MCF 10A (cell line): ENCODE results near the gene BECN2. TPM values are rescaled to one million over a fixed set of nuclear protein-coding genes. Genes with fewer than 3 reads are reported as not detected.

Experiments used
- BruUV-seq: library from RNA; stranded (reverse); fragments of 400-500 nt; replicated peaks from 2 replicates; lab custom pipeline; 2021; lab: Mats Ljungman, UMichigan
- CTCF ChIA-PET: fragments of 300-600 bp; sonication (Branson Sonifier 250); formaldehyde crosslinking; extraction: SDS; loops from one replicate; lab custom pipeline; 2021; ENCODE audit warnings: antibody characterized with exemption, inconsistent platforms; lab: Yijun Ruan, JAX
- POLR2A ChIA-PET: fragments of 300-600, 350-650 bp; sonication (Branson Sonifier 250); formaldehyde crosslinking; extraction: SDS; loops from one replicate; lab custom pipeline; 2020; ENCODE audit warnings: antibody characterized with exemption, inconsistent platforms; lab: Yijun Ruan, JAX
- DNase-seq: peaks from one replicate; pipeline ENCODE4 v3.0.0-alpha.2; 2018; ENCODE audit not compliant: unreplicated experiment
- H3K27ac Mint-ChIP-seq: one replicate; pipeline ENCODE4 v1.8.0; 2022; ENCODE audit warnings: mild to moderate bottlenecking, low read depth, mixed read lengths; ENCODE audit not compliant: unreplicated experiment
- H3K27me3 Mint-ChIP-seq: one replicate; pipeline ENCODE4 v1.8.0; 2022; ENCODE audit warnings: mixed read lengths; ENCODE audit not compliant: insufficient read depth, unreplicated experiment
- H3K36me3 Mint-ChIP-seq: one replicate; pipeline ENCODE4 v1.8.0; 2022; ENCODE audit warnings: mild to moderate bottlenecking, moderate library complexity, mixed read lengths; ENCODE audit not compliant: insufficient read depth, unreplicated experiment
- H3K4me1 Mint-ChIP-seq: one replicate; pipeline ENCODE4 v1.8.0; 2022; ENCODE audit warnings: mixed read lengths; ENCODE audit not compliant: insufficient read depth, unreplicated experiment
- H3K4me3 Mint-ChIP-seq: one replicate; pipeline ENCODE4 v1.8.0; 2022; ENCODE audit warnings: mild to moderate bottlenecking, moderate library complexity, mixed read lengths; ENCODE audit not compliant: unreplicated experiment
- H3K9me3 Mint-ChIP-seq: one replicate; pipeline ENCODE4 v1.8.0; 2022; ENCODE audit warnings: mixed read lengths; ENCODE audit not compliant: unreplicated experiment
- CTCF ChIP-seq: fragments of 200-600 bp; IDR thresholded peaks from one replicate; pipeline ENCODE4 v1.8.0; 2022; ENCODE audit warnings: antibody characterized with exemption, mild to moderate bottlenecking; ENCODE audit not compliant: unreplicated experiment
- intact Hi-C: fragments of 100-400 bp; cut with micrococcal nuclease; formaldehyde crosslinking; loops from 2 replicates; pipeline ENCODE4 v1.14.1; 2022
- total RNA-seq: library from RNA; stranded (reverse); gene quantifications from 2 replicates; pipeline ENCODE4 v1.2.3, GENCODE V29; 2022

BECN2 gene
- total RNA-seq, 1 experiment from 2014 or later: not detected

DNA sequence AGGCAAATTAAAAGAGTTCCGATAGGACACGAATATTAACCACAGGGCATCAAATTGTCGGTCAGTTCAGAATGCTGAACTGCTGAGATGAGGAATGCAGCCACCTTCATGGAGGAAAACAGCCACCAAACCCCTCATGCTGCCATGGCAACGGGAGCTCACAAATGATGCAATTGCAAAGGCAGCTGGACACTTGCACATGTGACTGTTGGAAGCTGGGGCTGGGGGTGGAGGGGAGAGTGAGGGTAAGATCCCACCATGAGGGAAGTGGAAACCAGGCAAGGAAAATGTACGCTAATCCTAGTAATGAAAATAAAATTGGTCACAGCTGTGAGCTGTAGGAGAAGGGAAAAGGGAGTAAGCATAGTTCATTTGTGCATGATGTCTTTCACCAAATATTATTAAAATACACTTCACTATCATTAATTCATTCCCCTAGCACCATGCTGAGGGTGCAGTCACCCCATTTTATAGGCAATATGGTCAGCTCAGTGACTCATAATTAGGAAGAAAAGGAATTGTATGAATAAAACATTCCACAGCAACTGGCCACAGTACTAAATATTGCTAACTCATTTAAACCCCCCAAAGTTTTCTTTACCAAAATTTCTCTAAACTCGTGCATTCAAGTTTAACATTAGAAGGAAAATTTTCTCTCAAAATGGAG lies 15.3 kb downstream of the BECN2 start:
- ChIA-PET CTCF (interaction anchor here (0.6 to 2.0 kb wide), 6 partner anchors 12 to 483 kb away, joined by 3 to 5 read pairs (median 3); no protein-coding TSS in a partner anchor), POLR2A (no interaction called here)
- Mint-ChIP-seq H3K4me3 (no peak overlapping the region), H3K36me3 (no peaks in the 10 kb centered on the region), H3K9me3 (no peaks in the 10 kb centered on the region), H3K27me3 (no peaks in the 10 kb centered on the region), H3K4me1 (no peaks in the 10 kb centered on the region), H3K27ac (no peak overlapping the region)
- intact Hi-C loops: no loop called here
- DNase-seq: no peak
- no TSS peak for BruUV-seq
- TF ChIP-seq CTCF: no peak

GRCh38 chr1:241976229-241976628 lies 18.7 kb downstream of the BECN2 start:
- H3K9me3 Mint-ChIP-seq: no peaks in the 10 kb centered on the region

GRCh38 chr1:241979071-241979470 lies 21.5 kb downstream of the BECN2 start:
- no peak for TF ChIP-seq CTCF

More at GRCh38 chr1:241976229-241976628, 18.7 kb downstream of the BECN2 start:
- Mint-ChIP-seq H3K4me3 (no peak overlapping the region), H3K27me3 (no peaks in the 10 kb centered on the region), H3K36me3 (no peaks in the 10 kb centered on the region), H3K27ac (no peak overlapping the region), H3K4me1 (no peaks in the 10 kb centered on the region)
- ChIA-PET CTCF (interaction anchor here (0.7 to 2.9 kb wide), 8 partner anchors 10 to 370 kb away, joined by 3 to 16 read pairs (median 4); partner anchors contain the start of gene MAP1LC3C), POLR2A (no interaction called here)
- intact Hi-C loops: no loop called here
- no TSS peak for BruUV-seq
- no peak for TF ChIP-seq CTCF
- no peak for DNase-seq

GRCh38 chr1:241979926-241980325 lies 22.4 kb downstream of the BECN2 start:
- no TSS peak for BruUV-seq
- no peak overlapping the region for H3K4me3 Mint-ChIP-seq
- intact Hi-C loops: no loop called here
- TF ChIP-seq CTCF: no peak
- H3K27me3 Mint-ChIP-seq: no peaks in the 10 kb centered on the region
- H3K9me3 Mint-ChIP-seq: no peaks in the 10 kb centered on the region
- H3K27ac Mint-ChIP-seq: no peak overlapping the region
- ChIA-PET POLR2A (interaction anchor here (1.2 kb wide), 1 partner anchor 18 kb away, joined by 3 read pairs; no protein-coding TSS in a partner anchor), CTCF (interaction anchor here (0.6 to 0.9 kb wide), 3 partner anchors 34 to 1266 kb away, joined by 3 to 4 read pairs (median 3); no protein-coding TSS in a partner anchor)
- no peaks in the 10 kb centered on the region for H3K36me3 Mint-ChIP-seq
- H3K4me1 Mint-ChIP-seq: no peaks in the 10 kb centered on the region
- no peak for DNase-seq

More at GRCh38 chr1:241979071-241979470, 21.5 kb downstream of the BECN2 start:
- H3K9me3 Mint-ChIP-seq: no peaks in the 10 kb centered on the region
- POLR2A ChIA-PET: interaction anchor here (0.7 kb wide), 1 partner anchor 64 kb away, joined by 4 read pairs; no protein-coding TSS in a partner anchor
- no peaks in the 10 kb centered on the region for H3K36me3 Mint-ChIP-seq
- intact Hi-C loops: no loop called here
- CTCF ChIA-PET: interaction anchor here (0.5 to 1.1 kb wide), 3 partner anchors 19 to 568 kb away, joined by 3 read pairs; no protein-coding TSS in a partner anchor
- no peak overlapping the region for H3K4me3 Mint-ChIP-seq
- BruUV-seq: no TSS peak
- H3K27me3 Mint-ChIP-seq: no peaks in the 10 kb centered on the region
- no peak overlapping the region for H3K27ac Mint-ChIP-seq
- H3K4me1 Mint-ChIP-seq: no peaks in the 10 kb centered on the region
- DNase-seq: no peak
